Heart left ventricle (tissue), 13 donors: ENCODE results near the gene TMTC2.

Experiments used
- POLR2A ChIP-seq, 2 donors: fragments of 450-650 bp; IDR thresholded peaks; one replicate each; pipeline ENCODE4 v1.6.1; 2017; ENCODE audit warnings: antibody characterized with exemption in 2 of 2, mild to moderate bottlenecking in 2 of 2, moderate library complexity in 2 of 2
- TF ChIP-seq, protein P1 (sequence below), 12 donors: fragments of 200-600 bp; sonication (generic) in 4 of 12; IDR thresholded peaks; one replicate each; pipeline versions ENCODE4 v1.5.0 to v1.8.0; 2018 to 2022; ENCODE audit warnings: antibody characterized with exemption in 12 of 12, mild to moderate bottlenecking in 5 of 12
- donor health status: ischemic (EF 13 %, LVEDD 7.1; RV severe dilation, severe dysfunction).
- donor health status: DM: no; HTN: yes; CAD: no.
- donor health status: DM: no; HTN: no; CAD: no.
- donor health status: ischemic (EF 25% LVEDD 6.9; RV normal size, moderate dysfunction).
- donor health status: ischemic (EF 25% LVEDD 5.7; RV mildly dilated, moderate dysfunction).
- donor health status: ischemic (EF 35%, LVEDD 5.7; RV mildly dilated, moderate dysfunction).
- donor health status: nonischemic (EF 11% LVEDD 7.7; RV severe dilation, severe dysfunction).
- donor health status: DM: yes; HTN: yes; CAD: no.
- donor health status: PGD.
- donor health status: ischemic (EF 29% LVEDD 5.4; RV normal size, mild dysfunction).
- donor health status: nonischemic (EF 23%, LVEDD 6.1; RV moderate dilation, normal function).

GRCh38 chr12:82705774-82706173 is 19.1 kb downstream of the TMTC2 start:
- TF ChIP-seq, protein P1, sequence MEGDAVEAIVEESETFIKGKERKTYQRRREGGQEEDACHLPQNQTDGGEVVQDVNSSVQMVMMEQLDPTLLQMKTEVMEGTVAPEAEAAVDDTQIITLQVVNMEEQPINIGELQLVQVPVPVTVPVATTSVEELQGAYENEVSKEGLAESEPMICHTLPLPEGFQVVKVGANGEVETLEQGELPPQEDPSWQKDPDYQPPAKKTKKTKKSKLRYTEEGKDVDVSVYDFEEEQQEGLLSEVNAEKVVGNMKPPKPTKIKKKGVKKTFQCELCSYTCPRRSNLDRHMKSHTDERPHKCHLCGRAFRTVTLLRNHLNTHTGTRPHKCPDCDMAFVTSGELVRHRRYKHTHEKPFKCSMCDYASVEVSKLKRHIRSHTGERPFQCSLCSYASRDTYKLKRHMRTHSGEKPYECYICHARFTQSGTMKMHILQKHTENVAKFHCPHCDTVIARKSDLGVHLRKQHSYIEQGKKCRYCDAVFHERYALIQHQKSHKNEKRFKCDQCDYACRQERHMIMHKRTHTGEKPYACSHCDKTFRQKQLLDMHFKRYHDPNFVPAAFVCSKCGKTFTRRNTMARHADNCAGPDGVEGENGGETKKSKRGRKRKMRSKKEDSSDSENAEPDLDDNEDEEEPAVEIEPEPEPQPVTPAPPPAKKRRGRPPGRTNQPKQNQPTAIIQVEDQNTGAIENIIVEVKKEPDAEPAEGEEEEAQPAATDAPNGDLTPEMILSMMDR (IDR thresholded peaks at IDR 0.05): no peak
- TF ChIP-seq POLR2A (IDR thresholded peaks at IDR 0.05): no peak
